ENCODE results near the gene MARCO. TPM values are rescaled to one million over a fixed set of nuclear protein-coding genes. Genes with fewer than 3 reads are reported as not detected.

The MARCO gene
- total and polyA plus RNA-seq, 2 of the 8 experiments (the other 6 are each of a cell fraction or from before 2014, with no cell fraction given), result not detected

DNA sequence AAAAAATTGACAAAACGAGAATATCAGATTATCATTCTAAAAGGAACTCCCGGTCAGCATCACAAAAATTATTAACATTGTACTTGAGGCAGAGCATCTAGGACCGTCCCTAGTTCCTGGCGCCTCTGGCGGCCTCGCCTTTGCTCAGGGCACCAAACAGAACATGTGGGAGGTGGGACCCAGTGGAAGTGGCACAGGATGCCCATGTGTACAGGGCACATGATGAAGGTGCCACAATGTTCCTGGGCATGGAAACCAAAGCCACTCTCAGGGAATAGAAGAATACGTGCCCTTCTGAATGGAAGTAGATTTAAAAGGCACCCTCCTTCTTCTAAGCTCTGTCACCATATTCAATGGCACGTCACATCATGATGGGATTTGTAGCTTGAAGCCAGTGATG is 30.1 kb upstream of the MARCO start (continued):
- TF ChIP-seq, protein P1, sequence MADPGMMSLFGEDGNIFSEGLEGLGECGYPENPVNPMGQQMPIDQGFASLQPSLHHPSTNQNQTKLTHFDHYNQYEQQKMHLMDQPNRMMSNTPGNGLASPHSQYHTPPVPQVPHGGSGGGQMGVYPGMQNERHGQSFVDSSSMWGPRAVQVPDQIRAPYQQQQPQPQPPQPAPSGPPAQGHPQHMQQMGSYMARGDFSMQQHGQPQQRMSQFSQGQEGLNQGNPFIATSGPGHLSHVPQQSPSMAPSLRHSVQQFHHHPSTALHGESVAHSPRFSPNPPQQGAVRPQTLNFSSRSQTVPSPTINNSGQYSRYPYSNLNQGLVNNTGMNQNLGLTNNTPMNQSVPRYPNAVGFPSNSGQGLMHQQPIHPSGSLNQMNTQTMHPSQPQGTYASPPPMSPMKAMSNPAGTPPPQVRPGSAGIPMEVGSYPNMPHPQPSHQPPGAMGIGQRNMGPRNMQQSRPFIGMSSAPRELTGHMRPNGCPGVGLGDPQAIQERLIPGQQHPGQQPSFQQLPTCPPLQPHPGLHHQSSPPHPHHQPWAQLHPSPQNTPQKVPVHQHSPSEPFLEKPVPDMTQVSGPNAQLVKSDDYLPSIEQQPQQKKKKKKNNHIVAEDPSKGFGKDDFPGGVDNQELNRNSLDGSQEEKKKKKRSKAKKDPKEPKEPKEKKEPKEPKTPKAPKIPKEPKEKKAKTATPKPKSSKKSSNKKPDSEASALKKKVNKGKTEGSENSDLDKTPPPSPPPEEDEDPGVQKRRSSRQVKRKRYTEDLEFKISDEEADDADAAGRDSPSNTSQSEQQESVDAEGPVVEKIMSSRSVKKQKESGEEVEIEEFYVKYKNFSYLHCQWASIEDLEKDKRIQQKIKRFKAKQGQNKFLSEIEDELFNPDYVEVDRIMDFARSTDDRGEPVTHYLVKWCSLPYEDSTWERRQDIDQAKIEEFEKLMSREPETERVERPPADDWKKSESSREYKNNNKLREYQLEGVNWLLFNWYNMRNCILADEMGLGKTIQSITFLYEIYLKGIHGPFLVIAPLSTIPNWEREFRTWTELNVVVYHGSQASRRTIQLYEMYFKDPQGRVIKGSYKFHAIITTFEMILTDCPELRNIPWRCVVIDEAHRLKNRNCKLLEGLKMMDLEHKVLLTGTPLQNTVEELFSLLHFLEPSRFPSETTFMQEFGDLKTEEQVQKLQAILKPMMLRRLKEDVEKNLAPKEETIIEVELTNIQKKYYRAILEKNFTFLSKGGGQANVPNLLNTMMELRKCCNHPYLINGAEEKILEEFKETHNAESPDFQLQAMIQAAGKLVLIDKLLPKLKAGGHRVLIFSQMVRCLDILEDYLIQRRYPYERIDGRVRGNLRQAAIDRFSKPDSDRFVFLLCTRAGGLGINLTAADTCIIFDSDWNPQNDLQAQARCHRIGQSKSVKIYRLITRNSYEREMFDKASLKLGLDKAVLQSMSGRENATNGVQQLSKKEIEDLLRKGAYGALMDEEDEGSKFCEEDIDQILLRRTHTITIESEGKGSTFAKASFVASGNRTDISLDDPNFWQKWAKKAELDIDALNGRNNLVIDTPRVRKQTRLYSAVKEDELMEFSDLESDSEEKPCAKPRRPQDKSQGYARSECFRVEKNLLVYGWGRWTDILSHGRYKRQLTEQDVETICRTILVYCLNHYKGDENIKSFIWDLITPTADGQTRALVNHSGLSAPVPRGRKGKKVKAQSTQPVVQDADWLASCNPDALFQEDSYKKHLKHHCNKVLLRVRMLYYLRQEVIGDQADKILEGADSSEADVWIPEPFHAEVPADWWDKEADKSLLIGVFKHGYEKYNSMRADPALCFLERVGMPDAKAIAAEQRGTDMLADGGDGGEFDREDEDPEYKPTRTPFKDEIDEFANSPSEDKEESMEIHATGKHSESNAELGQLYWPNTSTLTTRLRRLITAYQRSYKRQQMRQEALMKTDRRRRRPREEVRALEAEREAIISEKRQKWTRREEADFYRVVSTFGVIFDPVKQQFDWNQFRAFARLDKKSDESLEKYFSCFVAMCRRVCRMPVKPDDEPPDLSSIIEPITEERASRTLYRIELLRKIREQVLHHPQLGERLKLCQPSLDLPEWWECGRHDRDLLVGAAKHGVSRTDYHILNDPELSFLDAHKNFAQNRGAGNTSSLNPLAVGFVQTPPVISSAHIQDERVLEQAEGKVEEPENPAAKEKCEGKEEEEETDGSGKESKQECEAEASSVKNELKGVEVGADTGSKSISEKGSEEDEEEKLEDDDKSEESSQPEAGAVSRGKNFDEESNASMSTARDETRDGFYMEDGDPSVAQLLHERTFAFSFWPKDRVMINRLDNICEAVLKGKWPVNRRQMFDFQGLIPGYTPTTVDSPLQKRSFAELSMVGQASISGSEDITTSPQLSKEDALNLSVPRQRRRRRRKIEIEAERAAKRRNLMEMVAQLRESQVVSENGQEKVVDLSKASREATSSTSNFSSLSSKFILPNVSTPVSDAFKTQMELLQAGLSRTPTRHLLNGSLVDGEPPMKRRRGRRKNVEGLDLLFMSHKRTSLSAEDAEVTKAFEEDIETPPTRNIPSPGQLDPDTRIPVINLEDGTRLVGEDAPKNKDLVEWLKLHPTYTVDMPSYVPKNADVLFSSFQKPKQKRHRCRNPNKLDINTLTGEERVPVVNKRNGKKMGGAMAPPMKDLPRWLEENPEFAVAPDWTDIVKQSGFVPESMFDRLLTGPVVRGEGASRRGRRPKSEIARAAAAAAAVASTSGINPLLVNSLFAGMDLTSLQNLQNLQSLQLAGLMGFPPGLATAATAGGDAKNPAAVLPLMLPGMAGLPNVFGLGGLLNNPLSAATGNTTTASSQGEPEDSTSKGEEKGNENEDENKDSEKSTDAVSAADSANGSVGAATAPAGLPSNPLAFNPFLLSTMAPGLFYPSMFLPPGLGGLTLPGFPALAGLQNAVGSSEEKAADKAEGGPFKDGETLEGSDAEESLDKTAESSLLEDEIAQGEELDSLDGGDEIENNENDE (IDR thresholded peaks at IDR 0.05; ENCODE audit: insufficient replicate concordance, low read length), result no peak
- TF ChIP-seq SIN3A (conservative IDR thresholded peaks at IDR 0.05 in 1 of 2, IDR thresholded peaks at IDR 0.05 in 1 of 2; ENCODE audit: low read depth in 1 of 2, low read length in 2 of 2), result no peak
- TF ChIP-seq ZNF274 (IDR thresholded peaks at IDR 0.05; ENCODE audit: borderline replicate concordance, extremely low read depth, low read length), result no peak

All from H1 (cell line).